ENCODE measurements around the gene HOMER2.
"Not testable (repeated sequence)": the region's sequence is repeated elsewhere in the genome, so short reads cannot be mapped to it uniquely, and the experiment has no call there.

The HOMER2 gene

GRCh38 chr15:82911458-82911857 lies 41.1 kb downstream of the HOMER2 start:
- no peak for DNase-seq
- in situ Hi-C loops (cut with HindIII; ENCODE audit: low pct_ligation_motif_present, low pct_unique_long_range_greater_than_20kb, low sequenced_read_pairs) = no loop called here

DNA sequence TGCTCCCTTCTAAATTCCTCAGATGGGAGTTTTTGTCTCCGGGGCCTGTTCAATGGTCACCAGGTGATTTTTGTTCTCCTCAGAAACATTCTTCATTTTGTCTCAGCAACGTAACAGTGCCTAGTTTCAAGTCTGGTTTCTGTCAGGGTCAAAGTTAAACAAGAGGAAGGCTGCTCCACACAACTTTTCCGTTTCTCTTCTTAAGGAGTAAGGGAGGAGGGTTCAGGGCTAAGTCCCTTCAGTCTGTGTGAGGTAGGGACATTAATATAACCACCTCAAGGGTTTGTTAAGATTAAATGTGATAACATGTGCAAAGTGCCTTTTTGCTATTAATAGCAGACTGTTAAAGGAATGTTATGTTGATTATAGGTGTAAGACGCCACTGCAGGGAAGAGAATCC lies 41.8 kb downstream of the HOMER2 start:
- in situ Hi-C loops (cut with HindIII; ENCODE audit: low pct_ligation_motif_present, low pct_unique_long_range_greater_than_20kb, low sequenced_read_pairs) = no loop called here
- no peak for DNase-seq

GRCh38 chr15:82909080-82909815 lies 43.3 kb downstream of the HOMER2 start:
- in situ Hi-C loops (cut with HindIII; ENCODE audit: low pct_ligation_motif_present, low pct_unique_long_range_greater_than_20kb, low sequenced_read_pairs) = no loop called here

DNA sequence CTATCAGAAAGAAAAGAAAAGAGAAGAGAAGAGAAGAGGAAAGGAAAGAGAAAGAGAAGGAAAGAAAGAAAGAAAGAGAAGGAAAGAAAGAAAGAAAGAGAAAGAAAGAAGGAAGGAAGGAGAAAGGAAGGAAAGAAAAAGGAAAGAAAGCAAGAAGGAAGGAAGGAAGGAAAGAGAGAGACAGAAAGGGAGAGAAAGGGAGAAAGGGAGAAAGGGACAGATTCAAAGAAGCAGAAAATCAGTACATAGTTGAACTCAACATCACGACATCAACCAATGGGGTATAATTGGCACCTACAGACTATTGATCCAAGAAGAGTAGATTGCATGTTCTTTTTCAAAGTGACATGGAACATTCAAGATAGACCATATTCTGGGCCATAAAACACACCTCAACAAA lies 45.2 kb downstream of the HOMER2 start:
- in situ Hi-C loops (cut with HindIII; ENCODE audit: low pct_ligation_motif_present, low pct_unique_long_range_greater_than_20kb, low sequenced_read_pairs) = no loop called here
- DNase-seq = no peak

More at GRCh38 chr15:82909080-82909815, 43.3 kb downstream of the HOMER2 start:
- no peak for DNase-seq

- no peak for DNase-seq
- in situ Hi-C loops (cut with HindIII; ENCODE audit: low pct_ligation_motif_present, low pct_unique_long_range_greater_than_20kb, low sequenced_read_pairs) = no loop called here
These were observed 47.9 kb downstream of the HOMER2 start for GRCh38 chr15:82904574-82904973.

GRCh38 chr15:82903511-82903910 lies 49.0 kb downstream of the HOMER2 start:
- in situ Hi-C loops (cut with HindIII; ENCODE audit: low pct_ligation_motif_present, low pct_unique_long_range_greater_than_20kb, low sequenced_read_pairs) = no loop called here
- DNase-seq = no peak

GRCh38 chr15:82901114-82901805 lies 51.3 kb downstream of the HOMER2 start:
- no peak for DNase-seq
- in situ Hi-C loops (cut with HindIII; ENCODE audit: low pct_ligation_motif_present, low pct_unique_long_range_greater_than_20kb, low sequenced_read_pairs) = no loop called here

GRCh38 chr15:82900511-82901060 lies 51.9 kb downstream of the HOMER2 start:
- no peak for DNase-seq
- in situ Hi-C loops (cut with HindIII; ENCODE audit: low pct_ligation_motif_present, low pct_unique_long_range_greater_than_20kb, low sequenced_read_pairs) = no loop called here

GRCh38 chr15:82898961-82899360 lies 53.6 kb downstream of the HOMER2 start:
- in situ Hi-C loops (cut with HindIII; ENCODE audit: low pct_ligation_motif_present, low pct_unique_long_range_greater_than_20kb, low sequenced_read_pairs) = no loop called here
- DNase-seq = no peak

DNA sequence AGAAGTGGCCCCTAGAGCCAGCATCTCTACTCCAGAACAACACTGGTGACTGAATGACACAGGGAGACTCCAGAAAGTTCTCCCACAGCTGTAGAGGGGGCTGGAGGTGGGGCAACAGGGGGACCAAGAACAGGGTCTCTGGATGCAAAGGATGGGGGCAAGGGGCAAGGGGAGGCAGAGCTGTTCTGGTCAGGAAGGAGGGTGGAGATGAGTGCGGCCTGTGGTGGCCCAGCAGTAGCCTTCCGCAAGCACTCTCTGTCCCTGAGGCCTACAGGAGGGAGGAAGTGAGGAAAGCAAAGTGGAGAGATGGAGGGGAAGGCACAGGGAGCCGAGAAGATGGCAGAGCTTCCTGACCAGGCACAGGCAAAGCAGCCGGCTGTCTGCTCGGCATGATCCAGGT lies 56.5 kb downstream of the HOMER2 start:
- in situ Hi-C loops (cut with HindIII; ENCODE audit: low pct_ligation_motif_present, low pct_unique_long_range_greater_than_20kb, low sequenced_read_pairs) = no loop called here
- DNase-seq = no peak

- DNase-seq = no peak
- in situ Hi-C loops (cut with HindIII; ENCODE audit: low pct_ligation_motif_present, low pct_unique_long_range_greater_than_20kb, low sequenced_read_pairs) = no loop called here
These were observed 57.5 kb downstream of the HOMER2 start for GRCh38 chr15:82894971-82895520.

- in situ Hi-C loops (cut with HindIII; ENCODE audit: low pct_ligation_motif_present, low pct_unique_long_range_greater_than_20kb, low sequenced_read_pairs); DNase-seq: not testable (repeated sequence)
These were observed 59.0 kb downstream of the HOMER2 start for GRCh38 chr15:82893473-82893872.

DNA sequence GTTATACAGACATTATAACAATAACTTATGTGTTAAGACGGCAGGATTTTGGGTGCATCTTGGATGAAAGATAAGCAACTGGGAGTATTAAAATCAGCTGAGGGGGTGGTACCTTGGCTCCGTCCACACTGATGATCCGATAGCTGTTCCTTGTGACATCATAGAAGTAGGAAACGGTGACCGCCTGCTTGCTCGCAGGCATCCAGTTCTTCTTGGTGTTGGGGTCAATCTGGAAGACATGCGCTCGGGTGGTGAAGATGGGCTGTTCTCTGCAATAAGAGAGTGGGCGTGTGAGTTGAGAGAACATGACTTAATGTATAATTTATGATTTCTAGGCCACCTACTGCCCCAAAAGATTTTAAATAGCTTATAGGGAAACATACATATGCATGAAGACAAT lies 59.9 kb downstream of the HOMER2 start:
- no peak for DNase-seq

GRCh38 chr15:82890995-82891390 lies 61.5 kb downstream of the HOMER2 start:
- in situ Hi-C loops (cut with HindIII; ENCODE audit: low pct_ligation_motif_present, low pct_unique_long_range_greater_than_20kb, low sequenced_read_pairs) = no loop called here
- DNase-seq = no peak

More for the DNA sequence above, 59.9 kb downstream of the HOMER2 start:
- in situ Hi-C loops (cut with HindIII; ENCODE audit: low pct_ligation_motif_present, low pct_unique_long_range_greater_than_20kb, low sequenced_read_pairs) = no loop called here

GRCh38 chr15:82890338-82890994 lies 62.1 kb downstream of the HOMER2 start:
- no peak for DNase-seq
- in situ Hi-C loops (cut with HindIII; ENCODE audit: low pct_ligation_motif_present, low pct_unique_long_range_greater_than_20kb, low sequenced_read_pairs) = no loop called here

GRCh38 chr15:82882273-82882928 lies 70.1 kb downstream of the HOMER2 start:
- DNase-seq = no peak
- in situ Hi-C loops (cut with HindIII; ENCODE audit: low pct_ligation_motif_present, low pct_unique_long_range_greater_than_20kb, low sequenced_read_pairs) = no loop called here

DNA sequence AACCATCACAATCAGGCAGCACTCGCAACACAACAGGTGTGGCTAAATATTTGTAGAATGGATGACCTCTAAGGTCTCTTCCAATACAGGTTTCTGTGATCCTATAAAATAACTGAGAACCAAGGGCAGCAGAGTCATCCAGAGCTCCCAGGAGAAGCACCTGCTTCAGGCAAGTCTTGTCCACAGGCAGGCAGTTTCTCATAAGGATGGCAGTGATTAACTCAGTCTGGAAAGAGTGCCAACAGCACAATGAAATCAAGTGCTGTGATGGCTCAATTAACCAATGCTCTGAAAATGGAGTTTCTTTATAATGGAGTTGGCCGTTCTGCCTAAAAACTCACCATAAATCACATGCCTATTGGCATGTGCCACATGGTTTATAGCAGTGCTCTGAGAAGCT lies 70.8 kb downstream of the HOMER2 start:
- in situ Hi-C loops (cut with HindIII; ENCODE audit: low pct_ligation_motif_present, low pct_unique_long_range_greater_than_20kb, low sequenced_read_pairs) = no loop called here
- no peak for DNase-seq

DNA sequence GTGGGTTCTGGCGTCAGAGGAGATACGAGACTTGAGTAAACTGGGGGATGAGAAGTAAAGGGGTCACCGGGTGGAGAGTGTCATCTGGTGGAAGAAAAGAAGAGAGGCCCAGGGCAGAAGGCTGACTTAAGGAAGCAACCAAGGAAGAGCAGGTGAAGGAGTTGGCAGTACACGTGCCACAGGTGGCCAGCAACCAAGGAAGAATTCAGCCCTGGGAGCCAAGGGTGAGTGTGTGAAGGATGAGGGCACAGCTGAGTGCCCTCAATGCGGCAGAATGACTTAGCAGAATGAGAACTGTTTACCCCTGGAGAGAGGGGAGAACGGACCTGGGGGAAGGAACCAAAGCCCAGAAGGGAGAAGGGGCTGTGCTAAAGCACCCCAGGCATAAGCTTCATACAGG lies 71.8 kb downstream of the HOMER2 start:
- no peak for DNase-seq
- in situ Hi-C loops (cut with HindIII; ENCODE audit: low pct_ligation_motif_present, low pct_unique_long_range_greater_than_20kb, low sequenced_read_pairs) = no loop called here

DNA sequence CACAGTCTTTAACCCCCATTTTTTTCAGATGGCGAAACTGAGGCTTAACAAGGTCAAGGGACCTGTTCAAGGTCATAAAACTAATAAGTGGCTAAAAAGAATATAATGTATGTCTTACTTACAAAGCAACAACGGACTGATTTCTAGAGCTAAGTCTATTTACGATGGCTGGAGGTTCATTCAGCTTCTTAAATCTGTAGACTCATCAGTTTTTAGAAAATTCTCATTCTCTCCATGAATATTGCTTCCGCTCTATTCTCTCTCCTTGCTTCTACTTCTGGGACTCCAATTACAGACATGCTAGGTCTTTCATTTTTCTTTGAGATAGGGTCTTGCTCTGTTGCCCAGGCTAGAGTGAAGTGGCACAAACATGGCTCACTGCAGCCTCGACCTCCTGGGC lies 74.2 kb downstream of the HOMER2 start:
- in situ Hi-C loops (cut with HindIII; ENCODE audit: low pct_ligation_motif_present, low pct_unique_long_range_greater_than_20kb, low sequenced_read_pairs) = no loop called here
- DNase-seq = no peak

All from ACHN (cell line).